ENCODE results near the gene GCNT2.
"Not testable (repeated sequence)": the region's sequence is repeated elsewhere in the genome, so short reads cannot be mapped to it uniquely, and the experiment has no call there.

The GCNT2 gene

DNA sequence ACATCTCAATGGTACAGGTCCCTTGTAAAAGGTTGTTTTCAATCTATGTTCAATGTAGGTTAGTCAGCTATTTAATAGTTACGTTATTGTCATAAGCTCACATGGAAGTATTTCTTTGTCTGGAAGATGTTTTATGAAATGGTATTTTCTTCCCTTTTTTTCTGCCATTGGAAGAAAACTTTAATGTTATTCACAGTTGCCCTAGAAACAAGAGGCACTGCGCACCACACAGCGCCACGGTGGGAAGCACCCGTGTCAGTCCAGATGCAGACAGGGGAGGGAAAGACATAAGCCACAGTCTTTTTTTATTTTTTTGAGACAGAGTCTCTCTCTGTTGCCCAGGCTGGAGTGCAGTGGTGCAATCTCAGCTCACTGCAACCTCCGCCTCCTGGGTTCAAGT lies 82.1 kb downstream of the GCNT2 start:
- DNase-seq (ENCODE audit: low read depth in 1 of 2, low spot score in 1 of 2): no peak

DNA sequence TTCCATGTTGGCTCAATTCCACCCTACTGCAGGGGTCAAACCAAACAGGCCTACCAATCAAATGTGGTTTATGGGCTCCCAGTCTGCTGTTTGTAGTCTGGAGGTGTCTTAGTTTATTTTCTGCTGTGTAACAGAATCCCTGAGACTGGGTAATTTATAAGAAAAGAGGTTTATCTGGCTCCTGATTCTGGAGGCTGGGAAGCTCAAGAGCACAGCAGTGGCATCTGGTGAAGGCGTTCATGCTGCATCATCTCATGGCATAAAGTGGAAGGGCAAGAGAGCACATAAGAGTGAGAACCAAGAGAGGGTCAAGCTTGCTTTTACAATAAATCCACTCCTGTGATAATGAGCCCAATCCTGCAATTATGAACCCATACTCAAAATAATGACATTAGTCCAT lies 87.9 kb downstream of the GCNT2 start:
- DNase-seq (ENCODE audit: low read depth in 1 of 2, low spot score in 1 of 2): no peak

DNA sequence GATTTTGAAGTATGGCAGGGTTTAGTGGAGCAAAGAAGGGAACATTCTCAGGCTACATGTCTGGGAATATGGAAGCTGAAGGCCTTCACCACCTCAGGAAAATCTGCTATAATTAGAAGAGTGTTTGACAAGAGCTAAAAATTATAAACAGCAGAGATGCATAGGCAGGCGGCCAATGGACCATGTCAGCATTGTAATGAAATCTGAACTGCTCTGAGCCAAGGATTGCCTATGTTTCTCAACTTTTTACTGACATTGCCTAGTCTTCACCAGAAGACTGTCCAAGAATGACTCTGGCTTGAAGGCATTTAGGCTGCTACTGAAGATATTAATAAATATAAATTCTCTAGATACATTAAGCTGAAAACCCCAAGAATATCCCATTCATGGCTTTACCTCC lies 89.1 kb downstream of the GCNT2 start:
- no peak for DNase-seq (ENCODE audit: low read depth in 1 of 2, low spot score in 1 of 2)

DNA sequence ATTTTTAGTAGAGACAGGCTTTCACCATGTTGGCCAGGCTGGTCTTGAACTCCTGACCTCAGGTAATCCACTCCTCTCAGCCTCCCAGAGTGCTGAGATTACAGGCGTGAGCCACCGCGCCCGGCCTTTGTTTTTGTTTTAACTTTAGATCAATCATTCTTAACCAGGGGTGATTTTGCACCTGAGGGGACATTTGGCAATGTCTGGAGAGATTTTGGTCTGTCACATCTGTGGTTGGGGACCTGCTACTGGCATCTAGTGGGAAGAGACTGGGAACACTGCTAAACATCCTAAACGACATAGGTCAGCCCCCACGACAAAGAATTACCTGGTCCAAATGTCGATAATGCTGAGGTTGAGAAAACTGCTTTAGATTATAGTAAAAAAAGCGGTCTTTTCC lies 91.0 kb downstream of the GCNT2 start:
- DNase-seq (ENCODE audit: low read depth in 1 of 2, low spot score in 1 of 2): no peak

DNA sequence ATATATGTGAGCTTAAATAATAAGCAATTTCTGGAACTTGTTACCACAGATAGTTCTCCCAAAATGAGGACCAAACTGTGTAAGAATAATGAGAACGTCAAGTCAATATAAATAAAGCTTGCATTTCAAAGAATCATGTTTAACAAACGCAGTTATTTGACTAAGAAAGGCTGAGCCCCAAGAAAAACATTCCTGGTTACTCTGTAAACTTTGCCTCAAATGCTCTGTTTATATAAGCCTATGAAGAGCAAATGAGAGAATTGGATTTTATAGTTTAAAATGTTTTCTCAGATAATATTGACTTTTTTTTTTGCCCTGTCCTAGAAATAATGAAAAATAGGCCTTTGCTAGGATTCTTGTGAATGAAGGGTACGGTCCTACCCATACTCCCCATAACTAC lies 91.9 kb downstream of the GCNT2 start:
- no peak for DNase-seq (ENCODE audit: low read depth in 1 of 2, low spot score in 1 of 2)

DNA sequence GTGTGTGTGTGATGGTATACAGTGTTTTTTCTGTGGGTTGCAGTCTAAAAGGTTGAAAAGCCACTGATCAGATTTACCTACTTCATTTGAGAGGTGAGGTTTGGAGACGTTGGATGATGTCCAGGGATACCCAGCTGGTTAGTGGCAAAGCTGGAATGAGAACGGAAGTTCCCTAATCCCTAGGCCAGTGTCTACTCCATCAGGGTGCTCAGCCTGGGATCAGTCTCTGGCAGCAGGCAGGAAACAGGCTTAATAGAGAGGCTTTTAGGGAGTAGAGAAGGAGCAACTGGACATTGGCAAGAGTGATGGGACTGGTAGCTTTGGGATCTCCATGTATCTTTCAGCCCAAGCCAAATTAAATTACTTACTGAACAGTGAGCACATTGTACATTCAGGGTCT lies 92.6 kb downstream of the GCNT2 start:
- no peak for DNase-seq (ENCODE audit: low read depth in 1 of 2, low spot score in 1 of 2)

DNA sequence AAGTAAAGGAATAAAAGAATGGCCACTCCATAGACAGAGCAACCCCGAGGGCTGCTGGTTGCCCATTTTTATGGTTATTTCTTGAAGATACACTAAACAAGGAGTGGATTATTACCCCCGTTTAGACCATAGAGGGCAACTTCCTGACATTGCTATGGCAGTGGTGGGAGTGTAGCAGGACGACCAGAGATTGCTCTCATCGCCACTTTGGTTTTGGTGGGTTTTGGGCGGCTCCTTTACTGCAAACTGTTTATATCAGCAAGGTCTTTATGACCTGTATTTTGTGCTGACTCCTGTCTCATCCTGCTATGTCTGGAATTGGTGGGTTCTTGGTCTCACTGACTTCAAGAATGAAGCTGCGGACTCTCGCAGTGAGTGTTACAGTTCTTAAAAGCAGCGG lies 94.5 kb downstream of the GCNT2 start:
- no peak for DNase-seq (ENCODE audit: low read depth in 1 of 2, low spot score in 1 of 2)

DNA sequence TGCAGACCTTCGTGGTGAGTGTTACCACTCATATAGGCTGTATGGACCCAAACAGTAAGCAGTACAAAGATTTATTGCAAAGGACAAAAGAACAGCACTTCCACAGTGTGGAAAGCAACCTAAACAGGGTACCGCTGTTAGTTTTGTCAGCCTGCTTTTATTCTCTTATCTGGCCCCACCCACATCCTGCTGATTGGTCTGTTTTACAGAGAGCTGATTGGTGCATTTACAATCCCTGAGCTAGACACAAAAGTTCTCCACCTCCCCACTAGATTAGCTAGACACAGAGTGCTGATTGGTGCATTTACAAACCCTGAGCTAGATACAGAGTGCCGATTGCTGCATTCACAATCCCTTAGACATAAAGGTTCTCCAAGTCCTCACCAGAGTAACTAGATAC lies 95.1 kb downstream of the GCNT2 start:
- not testable (repeated sequence) for DNase-seq (ENCODE audit: low read depth in 1 of 2, low spot score in 1 of 2)

DNA sequence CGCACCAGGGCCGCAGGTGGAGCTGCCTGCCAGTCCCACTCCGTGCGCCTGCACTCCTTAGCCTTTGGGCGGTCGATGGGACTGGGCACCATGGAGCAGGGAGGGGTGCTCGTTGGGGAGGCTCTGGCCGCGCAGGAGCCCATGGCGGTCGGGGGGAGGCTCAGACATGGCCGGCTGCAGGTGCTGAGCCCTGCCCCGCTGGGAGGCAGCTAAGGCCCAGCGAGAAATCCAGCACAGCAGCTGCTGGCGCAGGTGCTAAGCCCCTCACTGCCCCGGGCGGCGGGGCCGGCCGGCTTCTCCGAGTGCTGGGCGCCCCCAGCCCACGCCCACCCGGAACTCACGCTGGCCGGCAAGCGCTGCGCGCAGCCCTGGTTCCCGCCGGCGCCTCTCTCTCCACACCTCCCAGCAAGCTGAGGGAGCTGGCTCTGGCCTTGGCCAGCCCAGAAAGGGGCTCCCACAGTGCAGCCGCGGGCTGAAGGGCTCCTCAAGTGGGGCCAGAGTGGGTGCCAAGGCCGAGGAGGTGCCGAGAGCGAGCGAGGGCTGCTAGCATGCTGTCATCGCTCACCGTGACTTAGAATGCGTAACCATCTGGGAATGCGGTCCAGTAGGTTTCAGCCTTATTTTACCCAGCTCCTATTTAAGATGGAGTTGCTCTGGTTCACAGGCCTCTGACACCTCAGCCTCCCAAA lies 96.0 kb downstream of the GCNT2 start:
- DNase-seq (ENCODE audit: low read depth in 1 of 2, low spot score in 1 of 2): no peak

DNA sequence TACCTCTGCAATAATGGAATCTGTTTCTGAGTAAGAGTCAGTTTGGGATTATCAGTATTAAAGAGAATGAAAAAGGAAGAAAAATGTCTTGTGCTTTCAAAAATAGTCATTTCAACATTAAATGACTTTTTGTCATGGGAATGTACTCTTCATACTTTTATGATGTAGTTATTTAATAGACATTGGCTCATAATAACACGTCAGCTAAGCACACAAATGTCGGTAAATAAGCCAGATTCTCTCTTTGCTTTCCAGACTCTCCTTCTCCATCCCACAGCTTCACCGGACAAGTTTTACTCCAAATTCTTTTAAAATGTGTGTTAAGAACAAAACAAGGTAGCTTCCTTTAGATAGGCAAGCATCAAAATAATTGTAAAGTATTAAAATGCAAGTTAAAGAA lies 97.3 kb downstream of the GCNT2 start:
- DNase-seq (ENCODE audit: low read depth in 1 of 2, low spot score in 1 of 2): no peak

DNA sequence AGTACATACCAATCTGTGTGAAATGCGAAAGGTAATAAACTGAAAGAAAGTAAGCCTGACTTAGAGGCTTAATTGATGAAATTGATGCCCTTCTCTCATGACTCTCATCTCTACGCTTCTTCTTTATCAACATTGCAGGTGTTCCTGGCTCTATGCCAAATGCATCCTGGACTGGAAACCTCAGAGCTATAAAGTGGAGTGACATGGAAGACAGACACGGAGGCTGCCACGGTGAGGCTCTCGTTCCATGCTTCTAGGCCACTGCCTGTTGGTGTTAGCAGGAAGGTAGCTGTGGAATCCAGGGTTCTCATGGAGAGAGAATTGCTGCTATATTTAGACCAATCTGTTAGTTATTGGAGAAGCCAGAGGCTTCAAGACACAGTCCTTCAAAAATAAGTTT lies 100.1 kb downstream of the GCNT2 start:
- no peak for DNase-seq (ENCODE audit: low read depth in 1 of 2, low spot score in 1 of 2)

DNA sequence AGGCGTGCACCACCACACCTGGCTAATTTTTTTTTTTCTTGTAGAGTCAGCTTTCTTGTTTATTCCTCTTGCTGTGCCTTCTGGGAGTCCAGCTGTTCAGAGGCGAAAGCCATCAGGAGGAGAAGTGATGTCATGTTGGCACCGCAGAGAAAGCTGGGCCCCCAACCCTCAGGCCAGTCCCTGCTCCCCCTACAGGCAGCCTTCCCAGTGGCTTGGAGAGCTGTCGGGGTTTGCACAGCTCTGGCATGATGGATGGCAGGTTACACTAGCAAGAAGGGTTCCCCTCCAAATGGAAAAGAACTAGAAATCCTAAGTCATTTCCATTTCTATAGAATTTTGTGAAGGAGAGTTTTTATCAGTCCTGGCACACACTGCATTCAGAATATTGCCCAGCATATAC lies 100.7 kb downstream of the GCNT2 start:
- DNase-seq (ENCODE audit: low read depth in 1 of 2, low spot score in 1 of 2): no peak

DNA sequence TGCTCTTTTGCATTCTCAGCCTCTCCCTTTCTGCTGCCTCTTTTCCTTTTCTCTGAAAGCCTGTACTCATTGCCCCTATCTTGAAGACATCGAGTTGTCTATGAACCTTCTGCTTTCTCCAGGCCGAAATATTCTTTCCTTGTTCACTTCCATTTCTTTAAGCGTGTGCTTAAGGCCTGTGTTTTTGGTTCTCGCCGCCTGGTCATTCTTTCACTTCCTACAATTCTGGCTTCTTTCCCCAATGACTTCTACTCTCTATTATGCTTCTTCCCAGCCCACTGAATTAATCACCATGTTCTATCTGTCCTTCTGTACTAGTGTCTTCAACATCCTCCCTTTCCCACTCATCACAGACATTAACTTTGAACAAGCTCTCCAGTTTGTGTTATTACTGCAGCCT lies 103.7 kb downstream of the GCNT2 start:
- no peak for DNase-seq (ENCODE audit: low read depth in 1 of 2, low spot score in 1 of 2)

DNA sequence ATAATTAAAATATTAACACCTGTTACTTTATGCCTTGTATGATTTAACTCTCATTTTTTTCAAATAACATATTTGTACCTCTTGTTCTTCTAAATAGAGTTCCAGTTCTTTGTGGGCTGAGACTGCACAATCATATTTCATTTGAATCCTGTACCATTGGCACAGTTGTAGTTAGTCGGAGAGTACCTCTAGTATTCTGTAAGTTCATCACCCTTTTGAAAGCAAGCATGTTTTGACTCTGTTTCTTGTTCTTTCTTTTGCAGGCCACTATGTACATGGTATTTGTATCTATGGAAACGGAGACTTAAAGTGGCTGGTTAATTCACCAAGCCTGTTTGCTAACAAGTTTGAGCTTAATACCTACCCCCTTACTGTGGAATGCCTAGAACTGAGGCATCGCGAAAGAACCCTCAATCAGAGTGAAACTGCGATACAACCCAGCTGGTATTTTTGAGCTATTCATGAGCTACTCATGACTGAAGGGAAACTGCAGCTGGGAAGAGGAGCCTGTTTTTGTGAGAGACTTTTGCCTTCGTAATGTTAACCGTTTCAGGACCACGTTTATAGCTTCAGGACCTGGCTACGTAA lies 105.1 kb downstream of the GCNT2 start:
- no peak for DNase-seq (ENCODE audit: low read depth in 1 of 2, low spot score in 1 of 2)

DNA sequence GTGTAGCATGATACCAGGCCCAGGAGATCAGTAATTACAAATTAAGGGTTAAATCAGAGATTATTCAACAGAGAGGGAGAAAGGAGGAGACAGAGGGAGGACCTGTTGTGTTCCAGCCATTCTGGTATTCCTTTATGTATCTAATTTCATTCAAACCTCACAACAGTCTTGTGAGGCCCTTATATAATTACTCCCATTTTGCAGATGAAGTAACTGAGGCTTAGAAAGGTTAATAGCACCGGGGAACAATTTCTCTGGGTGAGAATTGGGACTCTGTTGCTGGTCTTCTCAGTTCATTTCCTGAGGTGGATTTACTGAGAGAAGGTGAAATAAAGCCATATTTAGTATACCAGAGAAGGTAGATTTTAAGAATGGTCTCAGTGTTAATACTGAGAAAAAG lies 106.6 kb downstream of the GCNT2 start:
- DNase-seq (ENCODE audit: low read depth in 1 of 2, low spot score in 1 of 2): no peak

DNA sequence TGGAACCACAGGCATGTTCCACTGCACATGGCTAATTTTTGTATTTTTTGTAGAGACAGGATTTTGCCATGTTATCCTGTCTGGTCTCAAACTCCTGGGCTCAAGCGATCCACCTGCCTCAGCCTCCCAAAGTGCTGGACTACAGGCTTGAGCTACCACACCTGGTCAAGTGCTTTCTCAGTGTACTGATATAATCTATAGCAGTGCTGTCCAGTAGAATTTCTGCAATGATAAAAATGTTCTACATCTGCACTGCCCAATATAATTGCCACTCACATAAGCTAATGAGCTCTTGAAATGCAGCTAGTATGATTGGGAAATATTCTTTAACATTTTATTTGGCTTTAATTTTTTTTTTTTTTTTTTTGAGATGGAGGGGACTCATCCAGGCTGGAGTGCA lies 109.0 kb downstream of the GCNT2 start:
- DNase-seq (ENCODE audit: low read depth in 1 of 2, low spot score in 1 of 2): no peak

DNA sequence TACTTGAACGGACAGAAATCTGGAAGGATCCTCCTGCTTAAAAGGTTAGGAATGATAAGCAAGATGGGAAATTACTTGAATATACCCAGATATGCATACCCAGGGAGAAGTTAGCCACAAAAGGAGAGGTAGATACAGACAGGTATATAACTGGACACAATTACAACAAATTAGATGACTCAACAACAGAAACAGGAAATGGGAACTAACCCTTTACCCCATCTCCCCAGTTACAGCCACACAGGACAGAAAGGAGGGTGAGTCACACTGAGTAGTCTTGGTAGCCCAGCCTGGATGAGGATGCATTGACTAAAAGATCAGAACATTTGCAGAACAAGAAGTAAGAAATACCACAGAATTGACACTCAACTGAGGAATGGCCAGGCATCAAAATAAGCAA lies 112.1 kb downstream of the GCNT2 start:
- no peak for DNase-seq (ENCODE audit: low read depth in 1 of 2, low spot score in 1 of 2)

DNA sequence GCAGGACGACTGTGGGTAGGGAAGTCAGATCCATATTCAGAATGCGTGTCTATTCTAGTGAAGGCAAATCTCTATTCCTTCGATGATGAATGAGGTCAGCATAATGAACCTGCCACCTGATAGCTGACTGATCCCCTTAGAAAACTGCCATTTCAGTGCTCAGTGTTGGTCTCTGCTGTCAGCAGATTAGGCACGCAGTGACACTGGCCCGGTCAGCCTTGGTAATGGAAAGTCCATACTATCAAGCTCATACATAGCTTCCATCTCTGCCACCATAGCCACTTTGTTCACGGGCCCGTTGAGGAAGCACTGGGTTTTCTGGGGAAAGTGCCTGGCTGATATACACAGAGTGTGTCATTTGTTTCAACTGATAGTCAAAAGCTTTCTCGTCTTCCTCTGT lies 119.3 kb downstream of the GCNT2 start:
- DNase-seq (ENCODE audit: low read depth in 1 of 2, low spot score in 1 of 2): no peak

DNA sequence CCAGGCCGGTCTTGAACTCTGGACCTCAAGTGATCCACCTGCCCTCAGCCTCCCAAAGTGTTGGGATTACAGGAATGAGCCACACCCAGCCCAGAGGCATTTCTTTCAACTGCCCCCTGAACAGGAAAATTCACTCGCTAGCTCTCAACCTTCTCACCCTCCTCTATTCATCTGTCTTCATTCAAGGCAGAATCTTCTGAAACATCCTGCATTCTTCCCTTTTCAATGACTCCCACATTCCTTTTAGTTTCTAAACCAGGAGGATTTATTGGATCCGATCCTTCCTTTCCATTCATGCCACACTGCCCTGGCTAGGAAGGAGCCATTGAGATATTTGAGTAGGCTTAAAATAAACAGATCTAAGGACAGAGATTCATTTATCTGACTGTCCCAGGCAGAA lies 120.4 kb downstream of the GCNT2 start:
- no peak for DNase-seq (ENCODE audit: low read depth in 1 of 2, low spot score in 1 of 2)

DNA sequence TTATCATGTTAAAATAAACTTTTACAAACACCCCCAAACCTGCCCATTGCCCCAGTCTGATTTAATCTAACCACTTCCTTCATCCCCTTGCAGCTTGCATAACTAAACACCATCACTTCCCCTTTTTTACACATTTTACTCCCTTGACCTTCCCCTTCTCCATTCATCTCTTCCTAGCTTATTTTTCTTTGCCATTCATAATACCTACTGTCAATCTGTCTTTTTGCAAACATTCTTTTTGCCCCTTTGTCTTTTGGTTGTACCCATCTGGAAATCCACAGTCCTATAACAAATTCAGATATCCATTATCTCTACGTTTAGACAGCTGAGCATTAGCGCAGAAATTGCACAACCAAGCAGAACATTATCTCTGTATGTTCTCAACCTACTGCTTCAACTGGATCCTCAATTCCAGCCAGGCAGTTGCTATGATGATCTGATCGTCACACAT lies 122.1 kb downstream of the GCNT2 start:
- no peak for DNase-seq (ENCODE audit: low read depth in 1 of 2, low spot score in 1 of 2)

DNA sequence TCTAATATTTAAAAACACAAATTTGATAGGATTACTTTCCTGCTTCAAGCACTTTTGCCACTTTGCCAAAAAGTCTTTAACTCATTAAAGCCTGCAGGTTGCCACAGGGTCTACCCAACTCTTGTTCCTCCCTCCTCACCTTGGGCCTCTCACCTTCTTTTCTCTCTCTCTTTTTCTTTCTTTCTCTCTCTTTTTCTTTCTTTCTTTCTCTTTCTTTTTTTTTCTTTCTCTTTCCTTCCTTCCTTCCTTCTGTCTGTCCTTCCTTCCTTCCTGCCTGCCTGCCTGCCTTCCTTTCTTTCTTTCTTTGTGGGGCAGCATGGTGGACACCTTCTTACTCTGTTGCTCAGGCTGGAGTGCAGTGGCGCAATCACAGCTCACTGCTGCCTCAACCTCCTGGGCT lies 123.1 kb downstream of the GCNT2 start:
- no peak for DNase-seq (ENCODE audit: low read depth in 1 of 2, low spot score in 1 of 2)

DNA sequence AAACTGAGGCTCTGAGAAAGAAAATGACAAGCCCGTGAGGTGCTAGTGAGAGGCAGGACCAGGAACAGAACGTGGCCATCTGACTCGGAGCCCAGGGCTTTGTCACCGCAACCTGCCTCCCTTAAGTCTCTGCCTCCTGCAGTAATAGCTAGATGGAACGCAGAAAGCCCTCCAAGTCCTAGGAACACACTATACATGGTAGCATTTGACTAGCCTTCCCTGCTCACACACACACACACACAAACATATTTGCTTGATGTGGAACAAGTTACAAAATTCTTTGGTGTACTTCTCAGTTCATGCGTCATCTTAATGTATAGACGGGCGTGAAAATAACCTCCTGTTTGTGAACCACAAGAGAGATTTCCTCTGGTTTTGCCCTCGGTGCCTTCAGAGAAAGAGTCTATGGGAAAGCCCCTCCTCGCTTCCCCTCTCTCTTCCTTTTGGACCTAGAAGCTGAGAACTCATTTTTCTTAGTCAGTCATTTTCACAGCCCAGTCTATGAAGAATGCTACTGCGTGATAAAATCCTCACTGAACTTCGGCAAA lies 134.4 kb downstream of the GCNT2 start:
- DNase-seq (ENCODE audit: low read depth in 1 of 2, low spot score in 1 of 2): no peak
